Endothelial cell of umbilical vein (primary cell): ENCODE measurements around the gene TRPV2. TPM values are rescaled to one million over a fixed set of nuclear protein-coding genes. Genes with fewer than 3 reads are reported as not detected.
"Not testable (repeated sequence)": the region's sequence is repeated elsewhere in the genome, so short reads cannot be mapped to it uniquely, and the experiment has no call there.

Experiments used
- BruUV-seq: library from RNA; stranded (reverse); fragments of 400-500 nt; replicated peaks from 2 replicates; lab custom pipeline; 2021; lab: Mats Ljungman, UMichigan
- CTCF ChIA-PET: fragments of 300-600, 350-600 bp; sonication (Branson Sonifier 250); formaldehyde crosslinking; loops from one replicate; lab custom pipeline; 2021; ENCODE audit warnings: antibody characterized with exemption, inconsistent platforms; lab: Charles Lee
- POLR2A ChIA-PET: fragments of 300-600, 350-600 bp; sonication (Branson Sonifier 250); formaldehyde crosslinking; loops from one replicate; lab custom pipeline; 2021; ENCODE audit warnings: antibody characterized with exemption, inconsistent platforms; lab: Charles Lee
- DNase-seq: peaks from one replicate; pipeline ENCODE4 v3.0.0-alpha.2; 2011; ENCODE audit warnings: low read depth, low spot score
- FAIRE-seq: peaks from 2 replicates; lab custom pipeline; 2011; peaks lifted over from hg19 to GRCh38; lab: Jason Lieb, UNC
- H2AFZ ChIP-seq: 2 replicates; pipeline ENCODE4 v1.6.0; 2012; ENCODE audit warnings: low read depth, low read length, control low read depth, inconsistent platforms
- H3K27ac ChIP-seq: 2 replicates; pipeline ENCODE4 v1.5.1; 2011; ENCODE audit warnings: low read depth, mild to moderate bottlenecking, control low read depth, low read length, moderate library complexity; ENCODE audit not compliant: insufficient read depth
- H3K27me3 ChIP-seq, 2 experiments: 2 replicates each; pipeline versions ENCODE4 v1.6.0 to v1.6.1; 2011; ENCODE audit warnings: low read length in 2 of 2, mixed read lengths in 1 of 2; ENCODE audit not compliant: control insufficient read depth in 2 of 2, insufficient read depth in 2 of 2
- H3K36me3 ChIP-seq, 2 experiments: 2 replicates in 1 of 2; 3 replicates in 1 of 2; pipeline ENCODE4 v1.5.1; 2011; ENCODE audit warnings: low read length in 2 of 2, mild to moderate bottlenecking in 1 of 2, moderate library complexity in 1 of 2; ENCODE audit not compliant: control insufficient read depth in 2 of 2, insufficient read depth in 2 of 2; ENCODE audit errors: extremely low read depth in 1 of 2
- H3K4me1 ChIP-seq: 3 replicates; pipeline ENCODE4 v1.5.1; 2011; ENCODE audit warnings: mild to moderate bottlenecking, low read length; ENCODE audit not compliant: control insufficient read depth, insufficient read depth; ENCODE audit errors: extremely low read depth
- H3K4me2 ChIP-seq: 2 replicates; pipeline ENCODE4 v1.6.1; 2011; ENCODE audit warnings: low read length, control low read depth, mixed read lengths; ENCODE audit not compliant: insufficient read depth
- H3K4me3 ChIP-seq, 3 experiments: fragments of 200-600 bp in 1 of 3; sonication (generic), shearing (Covaris generic) in 1 of 3; replicated peaks in 1 of 3; 2 replicates each; pipeline ENCODE4 v1.5.1; 2011 to 2016; ENCODE audit warnings: control low read depth in 3 of 3, low read length in 3 of 3, mild to moderate bottlenecking in 2 of 3, inconsistent platforms in 1 of 3, low read depth in 1 of 3, moderate library complexity in 1 of 3; ENCODE audit not compliant: insufficient read depth in 1 of 3
- H3K79me2 ChIP-seq: 2 replicates; pipeline ENCODE4 v1.6.0; 2012; ENCODE audit warnings: low read length, inconsistent platforms; ENCODE audit not compliant: control insufficient read depth, insufficient read depth
- H3K9ac ChIP-seq: replicated peaks from 2 replicates; pipeline ENCODE3; 2011; ENCODE audit warnings: low read length, control low read depth; ENCODE audit not compliant: insufficient read depth; ENCODE audit errors: extremely low read depth
- H3K9me1 ChIP-seq: replicated peaks from 3 replicates; pipeline ENCODE4 v1.6.0; 2011; ENCODE audit warnings: mild to moderate bottlenecking, low read length; ENCODE audit not compliant: control insufficient read depth, insufficient read depth; ENCODE audit errors: extremely low read depth
- H3K9me3 ChIP-seq: replicated peaks from 2 replicates; pipeline ENCODE4 v1.5.1; 2012; ENCODE audit warnings: low read length, inconsistent platforms; ENCODE audit not compliant: control insufficient read depth, insufficient read depth
- H4K20me1 ChIP-seq: replicated peaks from 2 replicates; pipeline ENCODE3; 2011; ENCODE audit warnings: mild to moderate bottlenecking, low read length; ENCODE audit not compliant: control insufficient read depth, insufficient read depth; ENCODE audit errors: extremely low read depth
- FOS ChIP-seq: IDR thresholded peaks from 2 replicates; pipeline ENCODE4 v1.6.1; 2011; ENCODE audit warnings: mild to moderate bottlenecking, low read length, moderate library complexity, borderline replicate concordance; ENCODE audit not compliant: insufficient read depth
- GATA2 ChIP-seq: IDR thresholded peaks from 2 replicates; pipeline ENCODE4 v1.7.0; 2011; ENCODE audit warnings: low read depth, mild to moderate bottlenecking, moderate library complexity, mixed read lengths, low read length; ENCODE audit not compliant: insufficient read length, insufficient read depth
- JUN ChIP-seq: IDR thresholded peaks from 2 replicates; pipeline ENCODE4 v1.6.1; 2011; ENCODE audit warnings: borderline replicate concordance, low read depth; ENCODE audit not compliant: insufficient read length, insufficient read depth
- MYC ChIP-seq: IDR thresholded peaks from one replicate; pipeline ENCODE4 v1.6.1; 2011; ENCODE audit warnings: mild to moderate bottlenecking, low read depth, low read length
- POLR2A ChIP-seq: IDR thresholded peaks from 2 replicates; pipeline ENCODE4 v1.6.1; 2012; ENCODE audit warnings: low read depth, mild to moderate bottlenecking, control low read depth, low read length
- POLR2AphosphoS5 ChIP-seq: IDR thresholded peaks from 2 replicates; pipeline ENCODE4 v1.6.1; 2012; ENCODE audit warnings: low read depth, mild to moderate bottlenecking, control low read depth, low read length, moderate library complexity; ENCODE audit not compliant: insufficient read depth
- dilution Hi-C: fragments of 300-500 bp; cut with MboI; formaldehyde crosslinking; loops from one replicate; pipeline ENCODE4 v1.15.0; 2019; ENCODE audit warnings: low sequenced_read_pairs; ENCODE audit not compliant: extremely low pct_ligation_motif_present
- intact Hi-C: fragments of 100-400 bp; cut with micrococcal nuclease; formaldehyde crosslinking; loops from one replicate; pipeline ENCODE4 v1.10.0; 2022
- polyA plus RNA-seq, 4 experiments: library from polyadenylated mRNA; depleted of rRNA in 3 of 4; stranded (reverse) in 3 of 4; unstranded in 1 of 4; fragments of >200 nt; gene quantifications; 2 replicates each; pipeline versions ENCODE4 v1.2.1 to v1.2.3, GENCODE V29; 2011 to 2012; ENCODE audit warnings: missing spikeins in 1 of 4
- total RNA-seq: library from RNA; stranded (reverse); gene quantifications from 2 replicates; pipeline ENCODE4 v1.2.3, GENCODE V29; 2021
- TF ChIP-seq, protein P1 (sequence below), 2 donors: IDR thresholded peaks; 1 replicate in 1 of 2; 2 replicates in 1 of 2; pipeline ENCODE4 v1.5.1; 2011; ENCODE audit warnings: low read length in 2 of 2, mild to moderate bottlenecking in 2 of 2, moderate library complexity in 2 of 2, control low read depth in 1 of 2, inconsistent platforms in 1 of 2, low read depth in 1 of 2; ENCODE audit not compliant: insufficient read depth in 1 of 2; ENCODE audit errors: extremely low read depth in 1 of 2
- TF ChIP-seq, protein P2 (sequence below): IDR thresholded peaks from 2 replicates; pipeline ENCODE4 v1.6.1; 2011; ENCODE audit not compliant: insufficient read depth, insufficient read length

The TRPV2 gene
- total and polyA plus RNA-seq, 2 donors (not counting 3 experiments of a cell fraction or from before 2014, with no cell fraction given), result 4.2 to 10.6 TPM

DNA sequence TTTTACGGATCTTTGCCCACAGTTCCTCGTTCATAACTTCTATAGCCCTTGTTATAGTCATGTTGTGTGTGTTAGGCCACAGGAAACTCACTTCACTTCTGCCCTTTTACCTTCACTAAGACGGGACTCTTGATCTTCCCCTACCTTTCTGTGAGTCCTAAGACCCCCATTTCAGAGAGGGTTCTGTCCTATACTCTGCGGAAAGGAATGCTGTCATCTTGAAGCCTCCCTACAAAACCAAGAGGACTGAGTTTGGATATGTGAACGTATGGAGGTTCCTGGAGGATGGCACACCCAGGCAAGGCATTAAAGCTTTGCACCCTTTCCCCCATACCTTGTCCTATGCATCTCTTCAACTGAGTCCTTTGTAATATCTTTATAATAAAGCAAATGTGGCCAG is 30.8 kb upstream of the TRPV2 start:
- Histone ChIP-seq H3K27ac (no peak overlapping the region), H4K20me1 (no peaks in the 10 kb centered on the region), H3K9ac (no peak overlapping the region), H3K4me2 (no peak overlapping the region), H3K9me3 (no peaks in the 10 kb centered on the region), H2AFZ (no peak overlapping the region), H3K4me1 (peaks cover 4% of the 10 kb centered on the region), H3K4me3 (no peak overlapping the region), H3K9me1 (no peaks in the 10 kb centered on the region), H3K27me3 (no peaks in the 10 kb centered on the region), H3K36me3 (peaks cover 0 to 12% of the 10 kb centered on the region in 2 experiments), H3K79me2 (peaks cover 24% of the 10 kb centered on the region)
- dilution Hi-C loops (no loop called here), intact Hi-C loops (no loop called here)
- CTCF ChIA-PET, result interaction anchor here (1.6 to 3.5 kb wide), 3 partner anchors 21 to 137 kb away, joined by 5 to 19 read pairs (median 9); no protein-coding TSS in a partner anchor
- no peak for DNase-seq
- BruUV-seq, result no TSS peak
- FAIRE-seq, result no peak
- POLR2A ChIA-PET, result interaction anchor here (0.5 to 1.1 kb wide), 2 partner anchors 46 to 54 kb away, joined by 3 read pairs; no protein-coding TSS in a partner anchor
- TF ChIP-seq JUN, result no peak
- TF ChIP-seq GATA2, result no peak
- no peak for TF ChIP-seq POLR2AphosphoS5
- TF ChIP-seq, protein P1, sequence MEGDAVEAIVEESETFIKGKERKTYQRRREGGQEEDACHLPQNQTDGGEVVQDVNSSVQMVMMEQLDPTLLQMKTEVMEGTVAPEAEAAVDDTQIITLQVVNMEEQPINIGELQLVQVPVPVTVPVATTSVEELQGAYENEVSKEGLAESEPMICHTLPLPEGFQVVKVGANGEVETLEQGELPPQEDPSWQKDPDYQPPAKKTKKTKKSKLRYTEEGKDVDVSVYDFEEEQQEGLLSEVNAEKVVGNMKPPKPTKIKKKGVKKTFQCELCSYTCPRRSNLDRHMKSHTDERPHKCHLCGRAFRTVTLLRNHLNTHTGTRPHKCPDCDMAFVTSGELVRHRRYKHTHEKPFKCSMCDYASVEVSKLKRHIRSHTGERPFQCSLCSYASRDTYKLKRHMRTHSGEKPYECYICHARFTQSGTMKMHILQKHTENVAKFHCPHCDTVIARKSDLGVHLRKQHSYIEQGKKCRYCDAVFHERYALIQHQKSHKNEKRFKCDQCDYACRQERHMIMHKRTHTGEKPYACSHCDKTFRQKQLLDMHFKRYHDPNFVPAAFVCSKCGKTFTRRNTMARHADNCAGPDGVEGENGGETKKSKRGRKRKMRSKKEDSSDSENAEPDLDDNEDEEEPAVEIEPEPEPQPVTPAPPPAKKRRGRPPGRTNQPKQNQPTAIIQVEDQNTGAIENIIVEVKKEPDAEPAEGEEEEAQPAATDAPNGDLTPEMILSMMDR (IDR thresholded peaks at IDR 0.05; ENCODE audit: extremely low read depth in 1 of 2, insufficient read depth in 1 of 2, low read depth in 1 of 2, low read length in 2 of 2), result no peak
- TF ChIP-seq, protein P2, sequence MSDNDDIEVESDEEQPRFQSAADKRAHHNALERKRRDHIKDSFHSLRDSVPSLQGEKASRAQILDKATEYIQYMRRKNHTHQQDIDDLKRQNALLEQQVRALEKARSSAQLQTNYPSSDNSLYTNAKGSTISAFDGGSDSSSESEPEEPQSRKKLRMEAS, result no peak
- no peak for TF ChIP-seq MYC
- no peak for TF ChIP-seq FOS
- TF ChIP-seq POLR2A, result no peak

DNA sequence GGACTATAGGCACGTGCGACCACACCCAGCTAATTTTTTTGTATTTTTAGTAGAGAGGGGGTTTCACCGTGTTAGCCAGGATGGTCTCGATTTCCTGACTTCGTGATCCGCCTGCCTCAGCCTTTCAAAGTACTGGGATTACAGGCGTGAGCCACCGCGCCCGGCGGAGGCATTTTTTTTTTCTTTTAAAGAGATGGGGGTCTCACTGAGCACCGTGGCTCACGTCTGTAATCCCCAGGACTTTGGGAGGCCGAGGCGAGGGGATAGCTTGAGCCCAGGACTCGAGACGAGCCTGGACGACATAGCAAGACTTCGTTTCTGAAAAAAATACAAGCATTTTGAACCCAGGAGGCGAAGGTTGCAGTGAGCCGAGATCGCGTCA is 29.3 kb upstream of the TRPV2 start:
- CTCF ChIA-PET, result interaction anchor here (0.8 to 3.5 kb wide), 9 partner anchors 22 to 136 kb away, joined by 3 to 19 read pairs (median 4); no protein-coding TSS in a partner anchor
- not testable (repeated sequence) for H3K27ac ChIP-seq

More for the DNA sequence above, 29.3 kb upstream of the TRPV2 start:
- BruUV-seq, DNase-seq, H4K20me1 ChIP-seq, H3K4me3 ChIP-seq, H2AFZ ChIP-seq, dilution Hi-C loops, FAIRE-seq, H3K27me3 ChIP-seq, H3K4me2 ChIP-seq, H3K4me1 ChIP-seq, H3K9me1 ChIP-seq, H3K9me3 ChIP-seq, H3K9ac ChIP-seq: not testable (repeated sequence)
- Histone ChIP-seq H3K36me3 (peaks cover 0 to 12% of the 10 kb centered on the region in 2 experiments), H3K79me2 (peaks cover 24% of the 10 kb centered on the region)
- intact Hi-C loops, result loop anchor here (1.0 to 2.0 kb wide), 3 partner anchors 55 to 135 kb away; no protein-coding TSS in a partner anchor
- POLR2A ChIA-PET, result interaction anchor here (0.9 kb wide), 2 partner anchors 21 to 135 kb away, joined by 4 read pairs; no protein-coding TSS in a partner anchor
